NCI-H226 (cell line): ENCODE data around the gene SLC6A19.

ENCODE experiments used
- DNase-seq: peaks from one replicate; pipeline ENCODE4 v3.0.0-alpha.2; 2015

SLC6A19 gene

DNA sequence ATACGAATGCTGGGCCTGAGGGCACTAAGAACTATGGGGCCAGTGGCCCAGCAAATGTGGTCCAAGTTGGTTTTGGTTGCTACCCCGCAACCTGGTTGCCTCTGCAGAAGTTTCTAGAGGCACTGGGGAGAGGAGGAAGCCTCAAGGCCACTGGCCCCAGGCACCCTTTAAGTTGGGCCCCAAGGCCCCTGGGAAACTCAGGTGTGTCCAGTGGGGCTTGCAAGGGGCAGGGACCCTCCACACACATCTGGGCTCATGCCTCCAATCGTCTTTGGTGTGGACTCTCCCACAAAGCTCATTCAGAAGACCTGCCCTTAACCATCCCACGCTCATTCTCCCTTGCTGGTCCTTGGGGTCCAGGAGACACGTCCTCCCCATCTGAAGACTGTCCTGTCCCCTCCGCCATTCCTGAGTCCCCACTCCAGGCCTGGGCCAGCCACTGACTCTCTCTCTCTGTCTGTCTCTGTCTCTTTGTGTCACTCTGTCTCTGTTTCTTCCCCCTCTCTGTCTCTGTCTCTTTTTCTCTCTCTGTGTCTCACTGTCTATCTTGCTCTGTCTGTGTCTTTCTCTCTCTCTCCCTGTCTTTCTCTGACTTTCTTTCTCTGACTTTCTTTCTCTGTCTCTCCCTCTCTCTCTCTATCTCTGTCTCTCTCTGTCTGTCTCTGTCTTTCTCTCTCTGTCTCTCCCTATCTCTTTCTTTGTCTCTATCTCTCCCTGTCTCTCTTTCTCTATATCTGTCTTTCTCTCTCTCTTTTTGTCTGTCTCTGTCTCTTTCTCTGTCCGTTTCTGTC, 3.3 kb upstream of the SLC6A19 start:
- DNase-seq = no peak

DNA sequence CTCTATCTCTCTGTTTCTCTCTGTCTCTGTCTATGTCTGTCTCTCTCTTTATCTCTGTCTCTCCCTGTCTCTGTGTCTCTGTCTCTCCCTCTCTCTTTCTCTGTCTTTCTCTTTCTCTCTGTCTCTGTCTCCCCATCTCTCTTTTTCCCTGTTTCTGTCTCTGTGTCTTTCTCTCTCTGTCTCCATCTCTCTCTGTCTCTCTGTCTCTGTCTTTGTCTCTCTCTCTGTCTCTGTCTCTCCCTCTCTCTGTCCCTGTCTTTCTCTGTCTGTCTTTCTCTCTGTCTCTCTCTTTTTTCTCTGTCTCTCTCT, 2.1 kb upstream of the SLC6A19 start:
- no peak for DNase-seq

DNA sequence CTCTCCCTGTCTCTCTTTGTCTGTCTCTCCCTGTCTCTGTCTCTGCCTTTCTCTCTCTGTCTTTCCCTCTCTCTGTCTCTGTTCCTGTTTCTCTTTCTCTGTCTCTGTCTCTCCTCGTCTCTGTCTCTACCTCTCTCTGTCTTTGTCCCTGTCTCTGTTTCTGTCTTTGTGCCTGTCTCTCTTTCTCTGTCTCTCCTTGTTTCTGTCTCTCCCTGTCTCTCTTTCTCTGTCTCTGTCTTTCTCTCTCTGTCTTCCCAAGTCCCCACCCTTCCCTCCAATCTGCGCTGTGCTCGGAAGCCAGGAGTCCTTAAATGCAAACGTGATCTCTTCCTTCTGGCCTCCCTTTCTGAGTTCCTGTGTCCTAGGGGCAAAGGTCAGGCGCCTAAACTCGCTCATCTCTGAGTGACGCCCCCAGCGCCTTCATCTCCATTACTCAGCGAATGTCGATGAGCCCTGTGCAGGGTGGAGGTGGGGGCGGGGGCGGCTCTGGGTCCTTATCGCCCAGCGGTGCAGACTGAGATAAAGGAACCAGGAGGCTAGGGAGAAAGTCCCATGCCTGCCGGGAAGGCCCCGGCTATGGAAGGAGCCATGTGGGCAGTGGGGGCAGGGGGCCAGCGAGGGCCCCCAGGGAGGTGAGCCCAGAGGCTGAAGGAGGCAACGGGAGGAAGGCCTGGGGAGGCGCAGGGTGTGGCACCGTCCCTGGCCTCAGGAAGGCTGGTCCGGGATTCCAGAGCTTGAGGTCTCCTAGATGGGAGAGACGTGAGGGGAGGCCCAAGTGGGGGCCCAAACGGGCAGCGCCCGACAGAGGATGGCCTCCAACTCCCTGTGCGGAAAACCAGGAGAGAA, 1.5 kb upstream of the SLC6A19 start:
- DNase-seq = no peak

DNA sequence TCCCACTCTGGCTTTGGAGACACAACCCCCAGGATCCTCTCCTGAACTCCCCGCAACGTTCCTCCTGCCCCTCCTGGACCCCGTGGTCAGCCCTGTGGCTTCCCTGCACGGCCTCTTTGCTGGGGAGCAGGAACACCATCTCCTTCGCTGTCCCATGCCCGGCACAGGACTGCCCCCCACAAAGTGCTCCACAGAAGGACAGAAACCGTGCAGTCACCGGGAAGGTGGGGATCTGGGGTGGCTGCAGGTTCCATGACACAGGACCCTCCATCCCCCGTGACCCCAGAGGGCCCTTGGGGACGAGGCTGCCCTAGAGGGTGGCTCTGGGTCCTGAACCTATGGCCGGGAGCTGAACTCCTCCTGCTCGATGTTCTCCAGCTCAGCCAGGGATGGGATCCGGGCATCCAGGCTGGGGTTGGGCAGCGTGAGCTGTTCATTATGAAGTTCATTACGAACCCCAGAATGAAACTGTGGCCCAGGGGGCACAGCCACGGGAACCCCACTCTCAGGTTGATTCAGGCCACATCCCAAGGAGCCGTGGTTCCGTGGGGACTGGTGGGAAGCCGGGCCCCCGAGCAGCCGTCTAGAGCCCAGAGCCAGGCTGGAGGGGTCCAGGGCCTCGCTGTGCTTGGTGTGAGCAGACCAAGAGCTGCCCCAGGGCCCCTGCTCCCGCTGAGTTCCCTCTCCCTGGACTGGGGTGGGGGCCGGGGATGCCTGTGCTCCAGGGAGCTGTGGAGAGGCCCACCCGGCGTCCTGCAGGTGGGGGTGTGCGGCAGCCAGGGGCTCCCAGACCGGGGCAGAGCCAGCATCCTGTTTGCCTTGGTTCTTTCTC, 684 bp upstream of the SLC6A19 start:
- no peak for DNase-seq

DNA sequence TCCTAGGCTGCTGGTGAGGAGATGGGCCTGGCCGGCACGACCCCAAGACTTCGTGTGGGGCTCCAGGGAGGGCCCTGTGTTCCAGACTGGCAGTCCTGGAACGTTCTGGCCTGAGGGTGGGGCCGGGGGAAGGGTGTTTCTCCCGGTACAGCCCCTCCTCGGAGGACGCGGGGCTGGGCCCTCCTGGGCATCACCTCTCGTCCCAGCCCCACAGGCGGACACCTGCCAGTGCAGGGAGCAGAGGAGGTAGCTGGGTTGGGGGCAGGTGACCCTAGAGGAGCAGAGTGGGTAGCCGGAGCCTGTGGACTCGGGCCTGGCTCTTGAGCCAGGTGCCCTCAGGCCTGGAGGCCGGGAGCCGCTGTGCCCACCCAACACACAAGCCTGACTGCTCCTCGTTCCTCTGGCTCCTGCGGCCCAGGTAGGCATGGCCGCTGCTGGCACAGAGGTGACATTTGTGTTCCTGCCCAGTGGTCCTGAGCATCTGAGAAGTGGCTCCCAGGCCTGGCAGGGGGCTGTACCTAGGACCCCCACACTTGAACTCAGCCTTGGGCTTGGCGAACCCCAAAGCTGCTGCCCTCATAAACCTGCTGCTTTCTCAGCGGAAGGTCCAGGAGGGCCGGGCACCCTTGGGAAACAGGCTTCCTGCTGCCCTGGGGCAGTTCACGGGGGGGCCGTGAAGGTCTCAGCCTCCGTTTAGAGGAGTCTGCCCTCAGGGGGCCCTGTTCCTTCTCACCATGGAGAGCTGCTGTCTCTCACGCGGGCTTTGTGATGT, 817 bp downstream of the SLC6A19 start:
- DNase-seq = no peak

DNA sequence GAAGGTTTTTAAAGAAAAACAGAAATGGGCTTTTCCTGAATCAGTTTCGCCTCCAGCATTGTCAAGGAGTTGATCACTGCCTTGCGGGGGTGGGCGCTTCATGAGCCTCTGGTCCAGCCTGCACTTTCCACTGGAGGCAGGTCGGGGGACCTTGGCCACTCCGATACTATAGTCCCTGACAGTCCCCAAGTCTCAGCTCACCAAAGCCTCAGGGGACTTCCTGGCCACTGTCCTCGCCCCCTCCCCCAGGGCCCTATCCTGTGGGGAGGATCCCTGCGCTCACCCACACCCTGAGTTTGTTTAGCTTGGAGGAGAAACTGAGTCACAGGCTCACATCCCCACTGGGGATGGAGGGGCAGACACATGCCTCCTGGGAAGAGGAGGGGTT, 1.4 kb downstream of the SLC6A19 start:
- no peak for DNase-seq

DNA sequence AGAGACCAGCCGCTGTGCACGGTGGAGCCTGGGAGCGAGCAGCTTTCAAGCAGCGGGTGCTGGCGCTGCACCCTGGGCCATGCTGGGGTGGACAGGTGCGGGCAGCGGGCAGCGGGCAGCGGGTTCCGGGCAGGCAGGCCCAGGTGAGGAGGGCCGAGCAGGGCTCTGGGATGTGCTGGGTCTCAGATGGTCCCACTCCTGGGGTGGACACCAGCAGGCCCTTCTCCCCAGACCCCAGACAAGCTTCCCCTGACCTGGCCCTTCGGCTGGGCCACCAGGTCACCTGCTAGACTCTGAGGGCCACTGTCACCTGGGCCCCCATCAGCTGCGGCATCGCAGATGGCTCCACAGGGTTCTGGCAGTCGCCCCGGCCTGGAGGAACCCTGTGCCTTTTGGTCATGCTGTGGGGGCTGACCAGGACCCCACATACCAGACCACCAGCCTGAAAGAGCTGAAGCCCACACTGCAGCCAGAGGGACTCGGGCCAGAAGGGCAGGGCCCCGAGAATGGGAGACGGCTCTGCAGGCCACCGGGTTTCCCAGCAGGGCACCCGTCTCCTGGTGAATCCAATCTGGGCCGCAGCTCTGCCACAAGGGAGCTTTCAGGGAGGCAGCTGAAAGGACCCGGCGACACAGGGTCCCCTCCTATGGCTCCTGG, 2.0 kb downstream of the SLC6A19 start:
- no peak for DNase-seq

DNA sequence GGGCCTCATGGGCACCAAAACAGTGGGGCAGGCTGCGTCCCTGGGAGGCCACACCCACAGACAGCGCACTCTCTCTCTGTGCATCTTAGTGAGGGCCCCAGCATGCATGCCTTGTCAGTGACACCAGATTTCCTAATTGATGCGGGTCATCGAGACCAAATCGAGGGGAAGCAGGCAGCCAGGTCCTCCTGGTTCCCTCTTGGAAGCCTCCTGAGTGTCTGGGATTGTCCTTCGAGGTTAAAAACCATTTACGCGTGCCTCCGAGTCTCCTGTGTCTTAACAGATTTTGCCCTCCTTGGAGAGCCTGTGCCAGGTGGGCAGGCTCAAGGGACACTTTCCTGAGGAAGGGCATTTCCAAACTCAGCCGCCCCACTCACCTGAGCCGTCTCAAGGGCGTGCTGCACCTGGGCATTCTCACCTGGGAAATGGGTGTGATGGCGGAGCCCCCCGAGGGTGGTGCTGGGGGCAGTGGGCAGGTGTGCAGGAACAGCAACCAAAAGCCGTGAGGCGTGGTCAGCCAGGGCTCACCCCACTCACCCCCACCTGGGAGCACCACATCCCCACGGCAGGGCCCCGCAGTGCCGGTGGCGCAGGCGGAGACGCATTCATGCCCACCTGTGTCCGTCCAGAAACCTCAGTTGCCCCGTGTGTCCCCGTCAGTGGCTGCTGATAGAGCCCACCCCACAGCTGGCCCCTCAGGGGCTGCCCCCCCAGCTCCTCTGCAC, 2.7 kb downstream of the SLC6A19 start:
- no peak for DNase-seq

DNA sequence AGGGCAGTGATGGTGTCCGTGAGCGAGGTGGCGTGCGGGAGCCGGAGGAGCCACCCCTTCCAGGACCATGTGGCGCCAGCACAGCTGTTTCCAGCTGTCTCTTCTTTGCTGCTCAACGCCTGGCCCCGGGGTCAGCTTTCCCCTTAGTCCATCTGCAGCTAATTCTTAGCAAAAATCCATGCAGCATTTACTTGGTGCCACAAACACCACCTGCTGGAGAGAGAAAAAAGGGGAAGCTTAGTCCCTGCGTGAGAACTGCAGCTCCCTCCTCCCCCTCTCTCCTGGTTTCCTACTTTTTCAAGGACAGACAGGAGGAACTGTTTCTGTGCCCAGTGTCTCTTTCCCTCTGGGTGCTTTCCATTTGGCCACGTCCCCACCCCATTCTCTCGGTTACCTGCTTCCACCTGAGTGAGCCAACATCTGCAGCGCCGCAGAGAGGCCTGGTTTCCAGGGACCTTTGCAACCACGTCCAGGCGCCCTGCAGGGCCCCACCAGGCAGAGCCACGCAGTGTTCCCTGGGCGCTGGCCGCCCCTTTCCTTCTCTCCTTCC, 3.4 kb downstream of the SLC6A19 start:
- no peak for DNase-seq

DNA sequence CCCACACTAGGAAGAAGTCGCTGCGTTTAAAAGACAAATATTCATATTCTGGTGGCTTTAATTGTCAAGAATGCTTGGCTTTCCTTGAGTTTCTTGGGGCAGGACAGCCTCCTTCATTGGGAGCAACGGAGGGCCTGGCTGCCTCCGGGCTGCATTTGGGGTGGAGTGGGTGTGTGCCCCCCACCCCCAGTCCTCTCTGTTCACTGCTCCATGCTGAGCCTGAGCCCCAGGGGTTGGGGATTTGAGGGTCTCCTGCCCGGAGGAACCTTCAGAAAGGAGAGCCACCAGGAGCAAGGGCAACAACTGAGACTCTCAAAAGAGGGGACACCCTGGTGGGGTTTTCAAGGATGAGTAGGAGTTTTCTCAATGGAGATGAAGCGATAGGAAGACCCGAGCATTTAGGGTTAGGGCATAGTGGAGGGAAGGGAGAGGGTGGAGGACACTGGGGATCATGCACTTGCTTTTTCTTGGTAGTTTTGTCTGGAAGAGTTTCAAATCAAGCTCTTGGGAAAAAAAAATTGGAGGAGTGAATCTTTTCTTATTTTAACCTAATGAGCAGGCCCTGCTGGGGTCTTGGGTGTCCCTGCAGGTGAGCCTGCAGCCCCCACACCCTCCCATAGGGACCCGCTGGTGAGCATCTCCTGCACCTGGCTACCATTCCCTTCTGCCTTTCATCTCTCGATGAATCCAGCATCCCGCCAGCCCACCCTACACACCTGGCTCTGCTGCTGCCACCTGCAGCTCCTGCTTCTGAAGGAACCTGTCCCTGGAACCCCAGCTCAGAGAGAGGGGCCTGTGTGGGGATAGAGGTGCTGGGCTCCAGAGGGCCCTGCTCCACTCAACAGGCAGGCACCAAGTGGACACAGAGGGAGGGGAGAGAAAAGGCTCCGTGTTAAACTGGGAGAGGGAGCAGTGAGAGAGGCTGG, 4.1 kb downstream of the SLC6A19 start:
- no peak for DNase-seq

DNA sequence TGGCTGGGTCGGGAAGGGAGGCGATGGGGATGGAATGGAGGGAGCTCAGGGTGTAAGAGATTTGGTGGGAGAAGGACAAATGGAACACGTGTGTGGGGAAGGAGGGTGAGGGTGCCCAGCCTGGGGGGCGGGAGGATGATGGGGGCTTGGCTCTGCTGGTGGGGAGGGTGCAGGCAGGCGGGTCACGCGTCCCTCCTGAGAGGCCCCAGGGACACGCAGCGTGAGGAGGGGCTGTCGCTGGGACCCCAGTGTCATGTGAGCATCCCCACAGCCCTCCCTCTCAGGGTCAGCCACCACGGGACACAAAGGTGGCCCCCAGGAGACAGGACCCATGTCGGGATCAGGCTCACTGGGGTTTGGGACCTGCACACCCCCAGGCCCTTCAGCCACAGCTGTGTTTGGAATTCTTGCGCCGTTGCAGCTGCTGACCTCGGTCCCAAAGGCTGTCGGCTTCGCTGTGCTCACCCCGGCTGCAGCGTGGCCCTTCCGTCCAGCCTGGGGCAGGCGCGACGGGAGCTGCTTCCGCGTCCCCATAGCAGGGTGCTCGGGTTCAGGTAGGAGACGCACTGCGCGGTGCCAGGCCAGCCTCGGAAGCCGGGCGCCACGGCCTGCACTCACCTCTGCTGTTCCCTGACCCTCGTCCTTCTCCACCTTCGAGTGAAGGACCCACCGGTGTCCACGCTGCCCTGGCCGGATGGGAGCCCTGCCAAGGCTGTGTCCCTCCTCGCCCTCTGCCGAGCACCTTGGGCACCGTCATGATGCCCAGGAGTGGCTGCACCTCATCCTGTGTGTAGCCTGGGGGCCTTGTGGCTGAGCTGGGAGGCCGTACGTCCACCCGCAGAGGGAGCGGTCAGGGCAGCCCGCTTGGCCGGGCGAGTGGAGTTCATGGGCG, 5.4 kb downstream of the SLC6A19 start:
- DNase-seq = no peak

DNA sequence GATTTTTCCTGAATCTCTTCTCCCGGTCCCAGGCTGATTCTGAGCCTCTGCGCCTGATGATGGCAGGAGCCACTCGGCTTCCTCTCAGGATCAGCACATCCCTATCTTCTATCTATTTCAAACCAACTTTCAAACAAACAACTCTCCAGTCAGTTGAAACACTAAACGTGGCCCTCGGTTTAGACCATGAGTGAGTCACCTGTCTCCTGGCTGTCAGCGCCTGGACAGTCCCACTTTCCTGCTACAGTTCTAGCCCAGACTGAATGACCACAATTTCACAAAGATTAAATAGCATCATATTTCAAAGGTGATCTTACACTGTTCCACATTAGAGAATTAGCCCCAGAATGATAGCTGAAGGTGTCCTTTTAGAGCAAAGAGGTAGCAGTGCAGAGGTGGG, 6.2 kb downstream of the SLC6A19 start:
- no peak for DNase-seq

DNA sequence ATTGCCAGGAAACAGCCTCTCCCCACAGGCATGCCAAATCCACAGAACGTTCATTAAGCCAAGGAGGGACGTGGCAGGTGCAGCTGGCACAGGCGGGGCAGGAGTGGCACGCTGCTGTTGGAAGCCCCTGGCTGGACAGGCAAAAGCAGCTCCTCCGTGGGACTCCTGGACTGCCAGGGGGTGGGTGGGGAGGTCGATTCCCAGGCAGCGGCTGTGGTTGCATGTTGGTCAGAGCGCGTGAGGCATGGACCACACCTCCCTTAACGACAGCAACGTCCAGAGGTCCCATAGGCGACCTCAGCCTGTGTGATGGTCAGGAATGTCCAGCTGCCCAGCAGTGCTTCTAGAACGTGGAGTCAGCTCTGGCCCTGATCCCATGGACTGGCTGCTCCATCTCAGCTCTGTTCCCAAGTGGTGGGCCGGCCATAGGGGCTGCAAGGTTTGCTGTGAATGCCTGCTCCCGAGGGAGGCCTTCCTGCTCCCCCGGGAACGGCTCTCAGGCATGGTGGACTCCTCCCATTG, 6.9 kb downstream of the SLC6A19 start:
- DNase-seq = no peak

DNA sequence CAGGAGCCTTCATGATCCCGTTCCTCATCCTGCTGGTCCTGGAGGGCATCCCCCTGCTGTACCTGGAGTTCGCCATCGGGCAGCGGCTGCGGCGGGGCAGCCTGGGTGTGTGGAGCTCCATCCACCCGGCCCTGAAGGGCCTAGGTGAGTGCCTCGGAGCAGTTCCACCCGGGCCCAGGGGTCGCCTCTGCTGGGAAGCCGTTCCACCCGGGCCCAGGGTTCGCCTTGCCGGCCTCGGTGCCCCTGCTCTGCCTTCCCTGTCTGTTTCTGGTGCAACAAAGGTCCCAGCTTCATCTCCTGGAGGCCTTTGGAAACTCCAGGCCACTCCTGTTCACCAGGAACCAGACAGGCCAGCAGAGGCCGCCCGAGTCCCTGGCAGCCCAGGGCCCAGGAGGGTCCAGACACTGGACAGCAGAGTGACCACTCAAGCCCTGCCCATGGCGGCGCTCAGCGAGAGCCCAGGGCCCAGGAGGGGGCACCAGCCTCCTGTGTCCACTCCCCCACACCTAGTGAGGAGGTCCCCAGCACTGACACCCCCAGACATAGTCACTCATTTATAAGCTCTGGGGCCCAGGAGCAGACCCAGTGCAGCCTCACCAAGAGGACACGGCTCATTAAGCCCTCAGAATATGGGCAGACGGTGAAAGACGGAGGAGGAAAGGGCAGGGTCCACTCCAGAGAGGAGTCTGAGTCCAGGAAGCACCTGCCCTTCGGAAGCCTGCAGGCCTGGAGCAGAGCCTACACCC, 7.5 kb downstream of the SLC6A19 start:
- DNase-seq = no peak

DNA sequence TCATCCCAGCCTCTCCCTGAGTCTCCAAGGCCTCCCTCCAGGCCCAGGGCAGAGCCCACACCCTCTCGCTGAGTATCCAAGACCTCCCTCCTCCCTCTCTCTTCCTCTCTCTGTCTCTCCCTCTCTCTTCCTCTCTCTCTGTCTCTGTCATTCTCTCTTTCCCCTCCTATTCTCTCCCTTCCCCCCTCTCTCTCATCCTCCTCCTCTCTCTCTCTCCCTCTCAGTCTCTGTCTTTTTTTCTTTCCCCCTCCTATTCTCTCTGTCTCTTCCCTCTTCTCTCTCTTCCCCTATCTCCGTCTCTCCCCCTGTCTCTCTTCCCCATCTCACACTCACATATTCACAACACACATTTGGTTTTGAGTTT, 8.1 kb downstream of the SLC6A19 start:
- no peak for DNase-seq

DNA sequence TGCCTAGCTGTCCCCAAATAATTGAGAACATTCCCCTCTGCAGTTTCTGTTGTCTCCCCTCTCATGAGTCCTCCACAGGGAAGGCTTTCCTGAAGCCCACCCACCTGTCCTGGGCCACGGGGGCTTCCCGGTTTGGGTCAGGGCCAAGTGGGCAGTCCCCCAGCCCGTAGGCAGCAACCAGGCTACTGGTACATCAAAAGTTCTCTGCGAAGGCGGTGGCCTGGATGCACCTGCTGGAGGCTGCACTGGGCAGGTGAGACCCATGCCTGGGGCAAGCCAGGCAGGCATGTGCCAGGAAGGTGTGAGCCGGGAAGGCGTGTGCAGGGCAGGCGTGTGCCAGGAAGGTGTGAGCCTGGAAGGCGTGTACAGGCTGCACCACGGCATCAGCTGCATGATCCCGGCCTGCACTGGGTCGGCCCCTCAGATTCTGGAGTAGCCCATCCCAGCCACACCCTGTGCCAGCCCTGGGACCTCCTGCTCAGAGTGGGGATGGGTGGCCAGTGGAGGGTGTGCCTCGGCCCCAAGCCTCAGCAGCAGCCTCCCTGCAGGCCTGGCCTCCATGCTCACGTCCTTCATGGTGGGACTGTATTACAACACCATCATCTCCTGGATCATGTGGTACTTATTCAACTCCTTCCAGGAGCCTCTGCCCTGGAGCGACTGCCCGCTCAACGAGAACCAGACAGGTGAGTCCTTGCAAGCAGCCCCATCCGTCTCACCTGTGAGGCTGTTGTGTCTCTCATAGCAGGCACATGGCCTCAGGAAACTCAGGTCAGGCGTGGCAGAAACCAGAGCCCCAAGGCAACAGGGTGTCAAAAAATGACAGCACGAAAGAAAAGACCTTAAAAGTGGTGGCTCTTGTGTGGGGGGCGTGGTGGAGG, 8.7 kb downstream of the SLC6A19 start:
- DNase-seq = no peak

DNA sequence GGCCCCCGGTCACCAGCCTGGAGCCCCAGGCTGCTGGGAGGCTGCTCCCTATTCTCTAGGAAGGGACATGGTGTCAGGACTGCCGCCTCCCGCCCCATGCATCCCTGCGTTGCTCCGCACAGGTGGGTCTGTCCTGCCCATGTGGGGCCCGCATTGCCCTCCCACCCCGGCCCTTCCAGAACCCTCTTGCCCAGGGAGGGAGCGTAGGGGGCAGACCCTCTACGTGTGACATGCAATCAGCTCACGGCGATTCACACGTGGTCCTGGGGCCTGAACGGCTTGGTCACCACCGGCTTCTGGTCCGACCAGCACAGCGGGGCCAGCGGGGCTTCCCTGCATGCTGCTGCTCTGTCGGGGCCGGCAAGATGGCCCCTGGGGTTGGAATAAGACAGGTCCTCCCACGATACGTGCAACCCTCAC, 9.4 kb downstream of the SLC6A19 start:
- DNase-seq = no peak
